CD14-positive monocyte (primary cell): ENCODE measurements around the gene RPS4Y1. TPM values are rescaled to one million over a fixed set of nuclear protein-coding genes. Genes with fewer than 3 reads are reported as not detected.
"Not testable (repeated sequence)": the region's sequence is repeated elsewhere in the genome, so short reads cannot be mapped to it uniquely, and the experiment has no call there.

ENCODE experiments used
- DNase-seq, 3 donors: peaks; one replicate each; pipeline ENCODE4 v3.0.0-alpha.2; 2011 to 2022
- H2AFZ ChIP-seq: 2 replicates; pipeline ENCODE4 v1.6.0; 2012; ENCODE audit warnings: mild to moderate bottlenecking, low read depth, low read length, inconsistent platforms; ENCODE audit not compliant: insufficient read depth, poor library complexity, severe bottlenecking
- H3K27ac ChIP-seq, 2 donors: 1 replicate in 1 of 2; 2 replicates in 1 of 2; pipeline ENCODE4 v1.5.1; 2012 to 2013; ENCODE audit warnings: low read length in 2 of 2, control low read depth in 1 of 2, inconsistent platforms in 1 of 2, low read depth in 1 of 2, mild to moderate bottlenecking in 1 of 2
- H3K27me3 ChIP-seq, 2 donors: one replicate each; pipeline versions ENCODE4 v1.6.0 to v1.6.1; 2011 to 2013; ENCODE audit warnings: low read length in 2 of 2; ENCODE audit not compliant: control insufficient read depth in 2 of 2, insufficient read depth in 2 of 2
- H3K36me3 ChIP-seq, 2 donors: replicated peaks in 1 of 2; 1 replicate in 1 of 2; 2 replicates in 1 of 2; pipeline versions ENCODE4 v1.5.1 to v1.6.1; 2012 to 2013; ENCODE audit warnings: low read length in 2 of 2, control low read depth in 1 of 2, inconsistent platforms in 1 of 2, mild to moderate bottlenecking in 1 of 2; ENCODE audit not compliant: insufficient read depth in 2 of 2, control insufficient read depth in 1 of 2
- H3K4me1 ChIP-seq, 2 donors: 1 replicate in 1 of 2; 2 replicates in 1 of 2; pipeline versions ENCODE4 v1.5.1 to v1.6.1; 2012 to 2013; ENCODE audit warnings: low read length in 2 of 2, control low read depth in 1 of 2, inconsistent platforms in 1 of 2, mild to moderate bottlenecking in 1 of 2, moderate library complexity in 1 of 2; ENCODE audit not compliant: insufficient read depth in 2 of 2, control insufficient read depth in 1 of 2
- H3K4me2 ChIP-seq: replicated peaks from 2 replicates; pipeline ENCODE3; 2012; ENCODE audit warnings: low read length, moderate library complexity, mild to moderate bottlenecking; ENCODE audit not compliant: poor library complexity, severe bottlenecking; ENCODE audit errors: extremely low read depth
- H3K4me3 ChIP-seq, 3 experiments: fragments of 200-600 bp in 1 of 3; sonication (generic) in 1 of 3; replicated peaks in 1 of 3; 1 replicate in 2 of 3; 2 replicates in 1 of 3; pipeline ENCODE4 v1.5.1; 2011 to 2013; ENCODE audit warnings: low read length in 3 of 3, mild to moderate bottlenecking in 3 of 3, control low read depth in 2 of 3, low read depth in 2 of 3, inconsistent platforms in 1 of 3, moderate library complexity in 1 of 3
- H3K79me2 ChIP-seq: 2 replicates; pipeline ENCODE4 v1.6.0; 2012; ENCODE audit warnings: mild to moderate bottlenecking, control low read depth, inconsistent platforms, low read length, moderate library complexity; ENCODE audit not compliant: insufficient read depth
- H3K9ac ChIP-seq: 2 replicates; pipeline ENCODE4 v1.6.0; 2017; ENCODE audit warnings: low read length, mild to moderate bottlenecking; ENCODE audit not compliant: insufficient read depth, poor library complexity, severe bottlenecking
- H3K9me3 ChIP-seq, 2 donors: replicated peaks in 1 of 2; 1 replicate in 1 of 2; 2 replicates in 1 of 2; pipeline versions ENCODE4 v1.5.1 to v1.6.1; 2012 to 2013; ENCODE audit warnings: low read length in 2 of 2, control low read depth in 1 of 2; ENCODE audit not compliant: control insufficient read depth in 1 of 2, insufficient read depth in 1 of 2
- H4K20me1 ChIP-seq: 2 replicates; pipeline ENCODE4 v1.6.0; 2012; ENCODE audit warnings: mild to moderate bottlenecking, low read length, control low read depth, moderate library complexity; ENCODE audit not compliant: insufficient read depth
- H3K27ac Mint-ChIP-seq, 7 donors: one replicate each; pipeline ENCODE4 v1.8.0; 2020; ENCODE audit warnings: mild to moderate bottlenecking in 7 of 7, mixed read lengths in 7 of 7, moderate library complexity in 6 of 7, inconsistent platforms in 2 of 7
- H3K27me3 Mint-ChIP-seq, 3 donors: one replicate each; pipeline ENCODE4 v1.8.0; 2021 to 2022; ENCODE audit warnings: low read depth in 3 of 3, mild to moderate bottlenecking in 3 of 3, mixed read lengths in 3 of 3, moderate library complexity in 3 of 3, inconsistent platforms in 1 of 3
- H3K36me3 Mint-ChIP-seq, 2 donors: one replicate each; pipeline ENCODE4 v1.8.0; 2020; ENCODE audit warnings: mixed read lengths in 2 of 2, inconsistent platforms in 1 of 2, mild to moderate bottlenecking in 1 of 2
- H3K4me1 Mint-ChIP-seq: one replicate; pipeline ENCODE4 v1.8.0; 2020; ENCODE audit warnings: mild to moderate bottlenecking, mixed read lengths
- H3K4me3 Mint-ChIP-seq, 2 donors: one replicate each; pipeline ENCODE4 v1.8.0; 2020; ENCODE audit warnings: mild to moderate bottlenecking in 2 of 2, mixed read lengths in 2 of 2, moderate library complexity in 1 of 2
- H3K9me3 Mint-ChIP-seq, 7 donors: one replicate each; pipeline ENCODE4 v1.8.0; 2020 to 2022; ENCODE audit warnings: mixed read lengths in 7 of 7, mild to moderate bottlenecking in 6 of 7, moderate library complexity in 6 of 7, inconsistent platforms in 2 of 7
- CTCF ChIP-seq: fragments of 200-600 bp; IDR thresholded peaks from one replicate; pipeline ENCODE4 v1.8.0; 2022; ENCODE audit warnings: antibody characterized with exemption, mild to moderate bottlenecking
- WGBS: methylation state at CpG from one replicate; pipeline ENCODE4 v1.1.5; 2013; ENCODE audit warnings: missing lambda C conversion rate; ENCODE audit not compliant: insufficient coverage; 5-methylcytosine and 5-hydroxymethylcytosine counted together
- intact Hi-C, 2 donors: fragments of 100-400 bp; cut with micrococcal nuclease; formaldehyde crosslinking; loops; one replicate each; pipeline versions ENCODE4 v1.15.0 to v1.15.1; 2023
- polyA plus RNA-seq, 3 donors: library from polyadenylated mRNA; depleted of rRNA in 1 of 3; unstranded in 2 of 3; stranded (reverse) in 1 of 3; fragments of 300-500 nt in 2 of 3; fragments of >200 nt in 1 of 3; fragmentation: Illumina TruSeq in 2 of 3; gene quantifications; 1 replicate in 2 of 3; 2 replicates in 1 of 3; pipeline ENCODE4 v1.2.3, GENCODE V29; 2012 to 2021

Gene RPS4Y1
- polyA plus RNA-seq, 3 donors, result not detected

GRCh38 chrY:2867469-2867868 lies 26.1 kb downstream of the RPS4Y1 start:
- Mint-ChIP-seq H3K9me3 (peaks cover 0 to 9% (median 0%) of the 10 kb centered on the region in 7 donors), H3K27ac (peak overlapping the region in 1 of 7 donors; percentile 12), H3K4me3 (no peak overlapping the region), H3K36me3 (peaks cover 0 to 43% of the 10 kb centered on the region in 2 donors), H3K27me3 (peaks cover 0 to 2% (median 0%) of the 10 kb centered on the region in 3 donors), H3K4me1 (no peaks in the 10 kb centered on the region)
- Histone ChIP-seq H3K4me2 (no peak overlapping the region), H2AFZ (no peak overlapping the region), H3K4me1 (no peaks in the 10 kb centered on the region), H3K36me3 (peaks cover 0 to 37% of the 10 kb centered on the region in 2 donors), H3K79me2 (no peaks in the 10 kb centered on the region), H3K27ac (no peak overlapping the region), H3K4me3 (no peak overlapping the region), H3K9me3 (peaks cover 0 to 7% of the 10 kb centered on the region in 2 donors), H3K9ac (no peak overlapping the region), H3K27me3 (no peaks in the 10 kb centered on the region), H4K20me1 (no peaks in the 10 kb centered on the region)
- intact Hi-C loops, result no loop called here
- 97% methylated on average over 5 of the region's 8 CpGs for WGBS
- TF ChIP-seq CTCF, result no peak
- no peak for DNase-seq

- intact Hi-C loops, result no loop called here
- Histone ChIP-seq H4K20me1 (no peaks in the 10 kb centered on the region), H3K27ac (no peak overlapping the region), H3K79me2 (no peaks in the 10 kb centered on the region), H3K36me3 (peaks cover 0 to 36% of the 10 kb centered on the region in 2 donors), H3K9ac (no peak overlapping the region), H3K9me3 (peaks cover 0 to 9% of the 10 kb centered on the region in 2 donors), H3K4me1 (no peaks in the 10 kb centered on the region), H2AFZ (no peak overlapping the region), H3K4me2 (no peak overlapping the region), H3K27me3 (no peaks in the 10 kb centered on the region), H3K4me3 (no peak overlapping the region)
- TF ChIP-seq CTCF, result no peak
- Mint-ChIP-seq H3K4me3 (no peak overlapping the region), H3K9me3 (peaks cover 0 to 11% (median 0%) of the 10 kb centered on the region in 7 donors), H3K27me3 (peaks cover 0 to 2% (median 0%) of the 10 kb centered on the region in 3 donors), H3K27ac (peak overlapping the region in 1 of 7 donors; percentile 12), H3K36me3 (peaks cover 0 to 37% of the 10 kb centered on the region in 2 donors), H3K4me1 (no peaks in the 10 kb centered on the region)
- 92% methylated on average over 2 of the region's 8 CpGs for WGBS
- DNase-seq, result no peak
Measured at GRCh38 chrY:2868035-2868607, 26.7 kb downstream of the RPS4Y1 start.

- H3K4me1 Mint-ChIP-seq, H3K36me3 Mint-ChIP-seq, H3K4me3 Mint-ChIP-seq, H3K4me2 ChIP-seq, H3K4me1 ChIP-seq, H3K9ac ChIP-seq, H2AFZ ChIP-seq, intact Hi-C loops, H4K20me1 ChIP-seq, H3K9me3 ChIP-seq, H3K27me3 Mint-ChIP-seq, DNase-seq, H3K36me3 ChIP-seq, H3K79me2 ChIP-seq, H3K27ac Mint-ChIP-seq, H3K27ac ChIP-seq, H3K4me3 ChIP-seq, H3K27me3 ChIP-seq: not testable (repeated sequence)
- WGBS, result 100% methylated on average over 2 of the region's 9 CpGs
- H3K9me3 Mint-ChIP-seq, result peaks cover 0 to 14% (median 0%) of the 10 kb centered on the region in 7 donors
Measured at GRCh38 chrY:2872234-2872633, 30.8 kb downstream of the RPS4Y1 start.
